Hematopoietic multipotent progenitor cell treated with erythropoietin and hydrocortisone succinate and interleukin-3 and kit ligand, for 8 days (in vitro differentiated cells): Measurements from ENCODE around the gene STARD4.

Experiments
- DNase-seq: peaks from one replicate; pipeline ENCODE4 v3.0.0-alpha.2; 2015

STARD4 gene, protein sequence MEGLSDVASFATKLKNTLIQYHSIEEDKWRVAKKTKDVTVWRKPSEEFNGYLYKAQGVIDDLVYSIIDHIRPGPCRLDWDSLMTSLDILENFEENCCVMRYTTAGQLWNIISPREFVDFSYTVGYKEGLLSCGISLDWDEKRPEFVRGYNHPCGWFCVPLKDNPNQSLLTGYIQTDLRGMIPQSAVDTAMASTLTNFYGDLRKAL

GRCh38 chr5:111512375-111513130 is at the start of gene STARD4:
TSS of gene STARD4 (minus strand) at chr5:111512535. CDS start at chr5:111507433, 5,102 bp downstream.
- DNase-seq, result peak; percentile 97

- no peak for DNase-seq
Measured at GRCh38 chr5:111559680-111560079, 47.3 kb upstream of the STARD4 start.

GRCh38 chr5:111557686-111558085 is 45.4 kb upstream of the STARD4 start:
- DNase-seq, result no peak

DNA sequence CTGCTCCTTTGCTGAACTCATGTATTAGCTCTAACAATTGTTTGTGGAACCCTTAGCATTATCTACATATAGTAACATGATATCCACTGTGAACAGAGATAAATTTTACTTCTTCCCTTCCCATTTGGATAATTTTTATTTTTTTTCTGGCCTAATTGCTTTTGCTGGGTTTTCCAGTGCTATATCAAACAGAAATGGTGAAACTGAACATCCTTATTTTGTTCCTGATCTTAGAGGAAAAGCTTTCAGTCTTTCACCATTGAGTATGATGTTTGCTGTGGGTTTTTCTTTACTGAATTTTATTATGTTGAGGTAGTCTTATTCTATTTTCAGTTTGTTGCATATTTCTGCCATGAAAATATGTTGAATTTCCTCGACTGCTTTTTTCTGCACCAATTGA is 44.8 kb upstream of the STARD4 start:
- no peak for DNase-seq

GRCh38 chr5:111556501-111556900 is 44.2 kb upstream of the STARD4 start:
- no peak for DNase-seq

DNA sequence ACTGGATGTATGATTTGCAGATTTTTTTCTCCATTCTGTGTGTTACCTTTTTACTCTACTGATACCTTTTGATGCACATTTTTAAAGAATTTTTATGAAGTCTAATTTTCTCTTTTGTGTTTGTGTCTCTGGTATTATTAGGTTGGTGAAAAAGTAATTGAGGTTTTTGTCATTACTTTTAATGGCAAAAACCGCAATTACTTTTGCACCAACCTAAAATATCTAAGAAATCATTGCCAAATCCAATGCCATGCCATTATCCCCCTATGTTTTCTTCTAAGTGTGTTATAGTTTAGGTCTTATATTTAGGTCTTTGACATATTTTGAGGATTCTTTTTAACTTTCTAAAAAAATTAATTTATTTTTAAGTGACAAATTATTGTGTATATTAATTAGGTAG is 43.4 kb upstream of the STARD4 start:
- DNase-seq, result no peak

GRCh38 chr5:111553868-111554267 is 41.5 kb upstream of the STARD4 start:
- DNase-seq, result no peak

DNA sequence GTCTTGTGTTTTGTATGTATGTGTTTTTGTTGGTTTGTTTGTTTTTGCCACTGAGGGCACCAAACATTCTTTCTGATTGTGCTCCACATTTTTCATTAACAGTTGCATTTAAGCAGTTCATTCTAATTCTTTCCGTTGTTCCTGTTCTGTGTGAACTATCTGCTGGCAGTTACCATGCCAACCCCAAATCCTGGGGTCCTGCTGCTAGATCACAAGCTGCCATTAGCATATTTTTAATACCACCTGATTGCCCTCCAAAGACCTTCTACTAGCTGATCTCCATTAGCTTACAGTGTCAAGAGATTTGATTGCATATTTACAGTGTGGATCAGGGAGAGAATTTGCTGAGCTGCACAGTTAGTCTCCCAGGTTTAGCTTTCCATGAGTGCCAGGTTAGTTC is 40.6 kb upstream of the STARD4 start:
- no peak for DNase-seq

GRCh38 chr5:111552492-111552891 is 40.2 kb upstream of the STARD4 start:
- no peak for DNase-seq

DNA sequence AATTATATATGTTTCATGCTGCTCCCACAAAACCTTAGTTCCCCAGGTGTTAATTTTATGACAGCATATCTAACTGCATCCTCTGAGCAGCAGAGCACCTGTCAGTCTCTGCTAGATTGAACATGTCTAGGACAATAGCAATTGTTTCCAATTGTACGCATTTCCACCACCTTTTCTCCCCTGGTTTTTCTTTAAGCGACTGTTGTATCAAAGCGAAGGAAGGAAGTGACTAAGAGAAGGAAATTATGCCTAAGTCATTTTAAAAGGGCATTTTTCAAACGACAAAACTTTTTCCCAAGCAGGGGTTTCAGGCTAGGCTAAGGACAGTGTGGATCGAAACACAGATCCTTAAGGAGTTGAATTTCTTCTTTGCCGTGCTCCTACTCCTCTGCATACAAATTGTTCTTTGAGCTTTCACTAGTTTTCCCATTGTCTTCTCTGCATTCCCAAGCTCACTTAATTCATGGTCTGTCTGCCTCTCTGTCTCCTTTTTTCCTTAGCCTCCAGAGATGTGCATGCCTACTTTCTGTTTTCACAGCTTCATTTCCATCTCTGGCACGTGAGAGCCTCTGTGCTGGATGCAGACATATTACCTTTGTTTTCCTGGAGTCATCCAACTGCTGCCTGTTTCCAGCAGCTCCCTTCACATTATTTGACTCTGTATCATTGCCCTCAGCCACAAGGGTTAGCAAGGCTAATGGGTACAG is 39.4 kb upstream of the STARD4 start:
- no peak for DNase-seq

DNA sequence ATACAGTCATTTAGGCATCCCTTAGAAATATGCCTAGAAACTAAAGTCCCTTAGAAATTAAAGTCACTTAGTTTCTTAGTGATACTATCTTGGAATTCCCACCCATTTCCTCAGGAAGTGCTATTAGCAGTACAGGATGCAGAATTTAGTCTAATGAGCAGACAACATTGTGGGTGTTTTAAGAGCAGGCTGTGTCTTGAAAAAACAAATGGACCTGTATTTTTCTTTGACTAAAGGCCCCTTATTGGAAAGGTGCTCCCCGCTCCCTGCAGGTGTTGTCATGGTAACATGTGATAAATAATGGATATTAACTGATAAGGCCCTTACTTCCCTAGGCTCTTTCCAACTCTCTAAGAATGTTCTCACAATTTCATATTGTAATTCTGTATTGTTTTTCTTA is 38.8 kb upstream of the STARD4 start:
- no peak for DNase-seq

DNA sequence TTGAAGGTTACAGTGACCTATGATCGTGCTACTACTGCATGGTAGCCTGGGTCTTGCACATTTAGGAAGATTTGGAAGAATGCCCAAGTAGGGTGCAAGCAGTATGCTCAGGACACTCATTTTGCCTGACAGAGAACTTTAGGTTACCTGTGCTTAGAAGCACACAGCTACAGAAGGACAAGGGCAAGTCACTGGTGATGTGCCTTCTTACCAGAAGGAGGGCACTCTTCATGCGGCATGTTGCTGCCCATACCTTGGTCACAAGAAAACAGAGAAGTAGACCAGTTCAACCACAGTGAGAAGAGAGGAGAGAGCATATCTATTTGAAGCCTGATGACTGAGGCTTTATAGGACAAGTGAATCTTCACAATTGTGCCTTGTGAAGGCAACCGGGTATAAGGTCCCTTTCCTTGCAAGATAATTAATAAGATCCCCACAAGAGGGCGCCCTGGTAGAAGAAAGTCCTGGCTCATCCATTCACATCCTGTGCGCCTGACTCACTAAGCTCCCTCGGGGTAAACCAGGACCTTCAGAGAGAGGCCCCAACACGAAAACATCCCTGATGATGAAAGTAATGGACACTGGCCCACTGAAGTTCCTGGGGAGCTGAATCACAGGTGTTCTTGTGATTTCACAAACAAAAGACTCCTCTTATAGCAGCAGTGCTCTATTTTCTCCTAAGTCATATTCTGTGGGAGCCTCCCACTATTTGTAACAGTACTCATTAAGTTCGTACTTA is 38.1 kb upstream of the STARD4 start:
- peak; percentile 81 for DNase-seq

GRCh38 chr5:111548992-111549649 is 36.8 kb upstream of the STARD4 start:
- no peak for DNase-seq

GRCh38 chr5:111548348-111548950 is 36.1 kb upstream of the STARD4 start:
- DNase-seq, result no peak

DNA sequence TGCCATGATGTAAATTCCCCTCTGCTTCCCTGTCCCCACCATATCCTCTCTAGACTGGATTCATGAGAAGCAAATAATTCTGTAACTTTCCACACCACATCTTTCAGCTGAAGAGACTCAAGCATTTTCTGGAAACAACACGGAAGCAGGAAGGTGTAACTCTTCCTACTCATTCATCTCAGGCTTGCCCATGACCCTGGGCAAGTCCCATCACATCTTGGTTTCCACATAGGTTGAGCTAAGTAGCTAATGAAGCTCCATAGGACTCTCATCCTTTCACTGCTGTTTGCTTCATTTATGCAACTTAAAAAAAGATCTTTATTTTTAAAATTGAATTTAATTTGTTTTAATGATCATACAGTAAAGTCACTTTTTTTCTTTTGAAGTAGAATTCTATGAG is 32.7 kb upstream of the STARD4 start:
- DNase-seq, result no peak

DNA sequence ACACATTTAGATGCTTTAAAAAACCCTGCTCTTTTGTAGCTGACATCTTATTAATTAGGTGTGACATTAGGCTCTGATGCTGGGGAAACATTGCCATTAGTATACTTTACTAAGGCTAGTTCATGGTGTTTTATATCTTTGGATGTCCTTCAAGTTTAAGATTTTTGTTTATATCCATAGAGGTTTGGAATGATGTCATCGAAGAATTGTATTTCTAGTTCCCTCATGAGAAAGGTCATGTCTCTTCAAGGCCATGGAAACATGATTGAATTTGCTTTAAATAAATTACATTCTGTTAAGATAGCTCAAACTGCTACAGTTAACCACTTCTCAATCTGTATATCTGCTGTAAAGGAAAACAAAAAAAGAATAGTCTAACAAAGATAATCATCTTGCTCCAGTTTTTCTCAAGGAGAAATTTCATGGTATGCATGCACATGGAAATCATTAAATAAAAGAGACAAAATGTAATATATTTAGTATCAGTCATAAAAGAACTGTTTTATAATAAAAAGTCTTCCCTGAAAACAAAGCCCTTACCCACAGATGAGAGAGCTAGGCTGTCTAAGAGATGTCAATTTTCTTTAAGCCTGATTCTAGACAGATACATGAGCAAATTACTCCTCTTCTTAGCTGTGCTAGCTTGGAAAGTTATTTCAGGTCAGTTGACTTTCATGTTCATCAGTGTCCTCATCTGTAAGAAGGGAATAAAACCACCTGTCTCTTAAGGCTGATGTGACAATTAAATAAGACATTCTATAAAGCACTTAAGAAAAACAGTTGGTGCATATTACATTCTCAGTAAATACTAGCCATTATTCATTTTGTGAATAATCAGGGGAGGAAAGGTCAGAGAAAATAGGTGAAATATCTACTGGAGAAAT is 25.0 kb upstream of the STARD4 start:
- no peak for DNase-seq

DNA sequence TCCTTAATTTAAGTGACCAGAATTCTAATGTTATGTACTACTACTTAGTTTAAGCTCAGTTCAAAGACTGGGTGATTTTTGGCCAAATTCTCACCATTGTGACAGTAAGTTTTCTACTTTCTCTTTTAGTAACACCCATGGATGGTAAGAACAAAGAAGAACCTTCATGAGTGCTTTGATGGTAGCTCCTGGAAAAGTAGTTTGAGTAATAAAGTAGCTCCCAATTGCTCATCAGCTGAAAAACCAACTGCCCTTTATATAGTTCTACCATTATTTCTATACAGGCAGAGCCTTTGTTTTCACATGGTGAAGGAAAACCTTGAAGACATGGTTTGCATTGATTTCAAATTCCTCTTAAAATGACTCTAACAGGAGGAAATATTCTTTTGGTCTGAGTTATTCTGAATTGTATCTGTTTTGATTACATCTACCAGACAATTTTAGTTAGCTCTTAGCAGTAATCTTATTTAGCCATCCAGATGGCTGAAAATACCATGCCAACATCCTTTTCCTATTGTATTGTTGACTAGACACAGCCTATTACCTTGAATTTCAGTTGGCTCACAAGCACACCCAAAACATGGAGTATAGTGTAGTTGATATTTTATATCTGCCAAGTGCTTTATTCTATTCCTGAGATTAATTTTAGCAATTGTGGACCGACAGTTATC is 23.7 kb upstream of the STARD4 start:
- DNase-seq, result no peak

- no peak for DNase-seq
Measured at GRCh38 chr5:111532886-111533582, 20.7 kb upstream of the STARD4 start.

GRCh38 chr5:111530298-111530740 is 18.0 kb upstream of the STARD4 start:
- DNase-seq, result peak; percentile 91

DNA sequence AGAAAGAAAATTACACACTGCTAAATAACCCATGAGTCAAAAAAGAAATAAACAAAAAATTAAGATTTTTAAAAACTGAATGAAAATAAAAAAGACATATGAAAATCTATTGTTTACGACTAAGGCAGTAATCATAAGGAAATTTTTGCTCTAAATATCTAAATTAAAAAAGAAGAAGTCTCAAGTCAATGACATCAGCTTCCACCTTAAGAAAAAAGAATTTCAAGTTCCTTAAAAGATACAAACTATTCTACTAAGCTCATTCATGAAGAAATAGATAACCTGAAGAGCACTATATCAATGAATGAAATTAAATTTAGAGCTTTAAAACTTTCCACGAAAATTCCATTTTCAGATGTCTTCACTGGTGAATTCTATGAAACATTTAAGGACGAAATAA is 15.7 kb upstream of the STARD4 start:
- no peak for DNase-seq
